Mesendoderm (in vitro differentiated cells): ENCODE measurements around the gene FRMD7. TPM values are rescaled to one million over a fixed set of nuclear protein-coding genes. Genes with fewer than 3 reads are reported as not detected.

ENCODE experiments used
- DNase-seq: peaks from one replicate; pipeline ENCODE4 v3.0.0; 2013
- H2AK5ac ChIP-seq: 2 replicates; pipeline ENCODE4 v1.6.1; 2013; ENCODE audit warnings: low read length, inconsistent platforms
- H2BK120ac ChIP-seq: 2 replicates; pipeline ENCODE4 v1.6.1; 2013; ENCODE audit warnings: low read depth, mild to moderate bottlenecking, low read length, moderate library complexity, mixed read lengths
- H2BK15ac ChIP-seq: replicated peaks from 2 replicates; pipeline ENCODE4 v1.6.1; 2013; ENCODE audit warnings: low read depth, mild to moderate bottlenecking, moderate library complexity
- H2BK5ac ChIP-seq: 2 replicates; pipeline ENCODE4 v1.6.1; 2013; ENCODE audit warnings: low read length, inconsistent platforms
- H3K18ac ChIP-seq: 2 replicates; pipeline ENCODE4 v1.6.1; 2013; ENCODE audit warnings: mild to moderate bottlenecking, low read length, mixed read lengths
- H3K23ac ChIP-seq: one replicate; pipeline ENCODE4 v1.6.1; 2013; ENCODE audit warnings: low read length
- H3K27ac ChIP-seq: 2 replicates; pipeline ENCODE4 v1.5.1; 2013; ENCODE audit warnings: low read depth, mild to moderate bottlenecking, inconsistent platforms, low read length, moderate library complexity
- H3K27me3 ChIP-seq: 2 replicates; pipeline ENCODE4 v1.6.1; 2013; ENCODE audit warnings: low read length, control low read depth, mild to moderate bottlenecking, inconsistent platforms; ENCODE audit not compliant: insufficient read depth, poor library complexity
- H3K36me3 ChIP-seq: 2 replicates; pipeline ENCODE4 v1.6.1; 2013; ENCODE audit warnings: low read length, inconsistent platforms; ENCODE audit not compliant: control insufficient read depth, insufficient read depth
- H3K4ac ChIP-seq: one replicate; pipeline ENCODE4 v1.6.1; 2013; ENCODE audit warnings: low read depth, mild to moderate bottlenecking, low read length, moderate library complexity
- H3K4me1 ChIP-seq: 2 replicates; pipeline ENCODE4 v1.6.1; 2013; ENCODE audit warnings: low read depth, low read length, inconsistent platforms; ENCODE audit not compliant: control insufficient read depth
- H3K4me2 ChIP-seq: 2 replicates; pipeline ENCODE4 v1.6.1; 2013; ENCODE audit warnings: low read length
- H3K4me3 ChIP-seq: 2 replicates; pipeline ENCODE4 v1.5.1; 2013; ENCODE audit warnings: mild to moderate bottlenecking, low read length
- H3K56ac ChIP-seq: one replicate; pipeline ENCODE4 v1.6.1; 2013; ENCODE audit warnings: low read length
- H3K79me1 ChIP-seq: 2 replicates; pipeline ENCODE4 v1.6.1; 2013; ENCODE audit warnings: low read length, inconsistent platforms
- H3K79me2 ChIP-seq: 2 replicates; pipeline ENCODE4 v1.6.1; 2013; ENCODE audit warnings: mild to moderate bottlenecking, low read length; ENCODE audit not compliant: control insufficient read depth, insufficient read depth
- H3K9ac ChIP-seq: 2 replicates; pipeline ENCODE4 v1.6.1; 2013; ENCODE audit warnings: low read length, inconsistent platforms
- H4K5ac ChIP-seq: one replicate; pipeline ENCODE4 v1.6.1; 2013; ENCODE audit warnings: low read length
- H4K8ac ChIP-seq: one replicate; pipeline ENCODE4 v1.6.1; 2013; ENCODE audit warnings: low read depth, mild to moderate bottlenecking, control low read depth, low read length, moderate library complexity
- WGBS: extraction: QIAGEN DNeasy Blood & Tissue Kit; methylation state at CpG from one replicate; pipeline ENCODE4 v1.1.7; 2013; ENCODE audit warnings: low lambda C conversion rate, missing lambda C conversion rate; ENCODE audit not compliant: insufficient coverage; ENCODE audit errors: extremely low coverage; 5-methylcytosine and 5-hydroxymethylcytosine counted together
- polyA plus RNA-seq, 2 experiments: library from polyadenylated mRNA; stranded (reverse); fragments of 200-250 nt; gene quantifications; one replicate each; pipeline ENCODE4 v1.2.3, GENCODE V29; 2013

Gene FRMD7
- polyA plus RNA-seq (2013, experiment 1 of 2), result 0.06 TPM
- polyA plus RNA-seq (2013, experiment 2 of 2), result 0.01 TPM

- Histone ChIP-seq H4K5ac (no peak within 1 kb of the TSS), H2AK5ac (no peak within 1 kb of the TSS), H3K79me2 (no peaks in the 10 kb centered on the region), H3K4me1 (no peaks in the 10 kb centered on the region), H3K27ac (no peak within 1 kb of the TSS), H3K56ac (no peak within 1 kb of the TSS), H3K9ac (no peak within 1 kb of the TSS), H3K36me3 (no peaks in the 10 kb centered on the region), H3K23ac (no peak within 1 kb of the TSS), H2BK5ac (no peak within 1 kb of the TSS), H4K8ac (no peak within 1 kb of the TSS), H3K18ac (no peak within 1 kb of the TSS), H3K4me2 (no peak within 1 kb of the TSS), H2BK15ac (no peak within 1 kb of the TSS), H3K4me3 (no peak within 1 kb of the TSS), H3K79me1 (no peaks in the 10 kb centered on the region), H3K27me3 (no peaks in the 10 kb centered on the region), H2BK120ac (no peak within 1 kb of the TSS), H3K4ac (no peak within 1 kb of the TSS)
- DNase-seq, result no peak
- no CpG with 5 or more reads among the region's 5 CpGs for WGBS
These were observed at the start of gene FRMD7 for GRCh38 chrX:132127743-132128142. Gene FRMD7 (minus strand): TSS chrX:132128020. CDS start chrX:132127844, 176 bp downstream.

GRCh38 chrX:132173647-132174046, 45.8 kb upstream of the FRMD7 start:
- no peak overlapping the region for H4K5ac ChIP-seq
- H3K18ac ChIP-seq, result no peak overlapping the region
- no peaks in the 10 kb centered on the region for H3K79me2 ChIP-seq
- H2BK5ac ChIP-seq, result no peak overlapping the region
- H3K4me3 ChIP-seq, result no peak overlapping the region
- no peaks in the 10 kb centered on the region for H3K27me3 ChIP-seq
- H2AK5ac ChIP-seq, result no peak overlapping the region
- no peak overlapping the region for H3K56ac ChIP-seq
- no peak overlapping the region for H4K8ac ChIP-seq
- WGBS, result no CpG with 5 or more reads among the region's 1 CpG
- no peak overlapping the region for H3K4ac ChIP-seq
- H3K4me1 ChIP-seq, result no peaks in the 10 kb centered on the region
- no peak overlapping the region for H3K4me2 ChIP-seq
- H3K23ac ChIP-seq, result no peak overlapping the region
- no peak overlapping the region for H3K9ac ChIP-seq
- no peak overlapping the region for H2BK15ac ChIP-seq
- H3K36me3 ChIP-seq, result no peaks in the 10 kb centered on the region
- H2BK120ac ChIP-seq, result no peak overlapping the region
- no peaks in the 10 kb centered on the region for H3K79me1 ChIP-seq
- DNase-seq, result no peak
- no peak overlapping the region for H3K27ac ChIP-seq

- H3K27me3 ChIP-seq, result no peaks in the 10 kb centered on the region
- H3K18ac ChIP-seq, result no peak overlapping the region
- no peak overlapping the region for H2BK5ac ChIP-seq
- no peak overlapping the region for H4K5ac ChIP-seq
- H3K4me3 ChIP-seq, result no peak overlapping the region
- H3K23ac ChIP-seq, result no peak overlapping the region
- H4K8ac ChIP-seq, result no peak overlapping the region
- no peaks in the 10 kb centered on the region for H3K36me3 ChIP-seq
- no peaks in the 10 kb centered on the region for H3K79me2 ChIP-seq
- H3K56ac ChIP-seq, result no peak overlapping the region
- no CpG with 5 or more reads among the region's 3 CpGs for WGBS
- H3K4ac ChIP-seq, result no peak overlapping the region
- DNase-seq, result no peak
- no peak overlapping the region for H2BK15ac ChIP-seq
- H3K9ac ChIP-seq, result no peak overlapping the region
- H3K27ac ChIP-seq, result no peak overlapping the region
- H3K4me2 ChIP-seq, result no peak overlapping the region
- no peak overlapping the region for H2BK120ac ChIP-seq
- no peaks in the 10 kb centered on the region for H3K4me1 ChIP-seq
- no peak overlapping the region for H2AK5ac ChIP-seq
- no peaks in the 10 kb centered on the region for H3K79me1 ChIP-seq
These were observed 44.1 kb upstream of the FRMD7 start for GRCh38 chrX:132171881-132172280.

DNA sequence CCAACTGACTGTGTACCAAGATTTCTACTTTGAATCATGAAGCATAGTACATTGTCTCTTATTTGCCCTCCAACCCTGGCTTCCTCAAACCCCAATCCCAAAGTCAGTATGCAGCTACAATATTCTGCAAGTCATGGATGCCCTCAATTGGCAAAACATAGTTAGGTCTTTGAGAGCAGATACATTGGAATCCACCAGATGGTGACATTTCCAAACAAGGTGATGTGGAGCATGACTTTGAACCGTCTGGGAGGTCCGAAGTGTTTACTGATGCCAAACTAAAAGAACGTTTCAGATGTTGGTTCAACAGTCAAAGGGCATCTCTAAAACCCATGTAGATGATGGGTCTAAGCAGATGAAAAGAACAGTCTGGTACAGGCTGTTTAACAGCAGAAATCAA, 43.7 kb upstream of the FRMD7 start:
- no peak for DNase-seq
- H3K4ac ChIP-seq, result no peak overlapping the region
- WGBS, result no CpG with 5 or more reads among the region's 3 CpGs

DNA sequence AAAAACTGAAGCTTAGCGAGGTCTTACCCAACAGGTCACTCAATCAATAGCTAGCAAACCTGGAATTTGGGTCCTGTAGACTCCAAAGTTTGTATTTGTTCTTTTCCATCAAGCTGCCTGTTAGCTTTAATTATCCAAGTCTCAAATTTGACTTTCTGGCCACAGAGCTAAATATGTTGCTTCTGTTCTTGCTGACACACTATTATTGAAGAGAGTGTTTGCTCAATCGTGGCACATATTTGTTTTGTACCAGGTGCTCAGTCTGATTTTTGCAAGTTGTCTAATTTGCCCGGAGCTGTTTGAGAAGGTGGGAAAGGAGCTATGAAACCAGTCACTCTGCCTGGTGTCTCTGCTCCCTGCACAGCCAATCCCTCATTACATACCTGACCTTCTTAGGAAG, 41.7 kb upstream of the FRMD7 start:
- H3K4me2 ChIP-seq, result no peak overlapping the region
- no peak overlapping the region for H2BK5ac ChIP-seq
- no peak overlapping the region for H3K18ac ChIP-seq
- no CpG with 5 or more reads among the region's 3 CpGs for WGBS
- H2AK5ac ChIP-seq, result no peak overlapping the region
- no peak overlapping the region for H2BK120ac ChIP-seq
- no peaks in the 10 kb centered on the region for H3K36me3 ChIP-seq
- no peak for DNase-seq
- no peak overlapping the region for H3K56ac ChIP-seq
- H3K4me3 ChIP-seq, result no peak overlapping the region
- no peak overlapping the region for H3K9ac ChIP-seq
- H3K4ac ChIP-seq, result no peak overlapping the region
- no peak overlapping the region for H2BK15ac ChIP-seq
- no peak overlapping the region for H3K23ac ChIP-seq
- H3K27me3 ChIP-seq, result no peaks in the 10 kb centered on the region
- no peaks in the 10 kb centered on the region for H3K4me1 ChIP-seq
- H3K79me2 ChIP-seq, result no peaks in the 10 kb centered on the region
- H4K8ac ChIP-seq, result no peak overlapping the region
- H3K79me1 ChIP-seq, result no peaks in the 10 kb centered on the region
- H3K27ac ChIP-seq, result no peak overlapping the region
- no peak overlapping the region for H4K5ac ChIP-seq

More for the DNA sequence above, 43.7 kb upstream of the FRMD7 start:
- Histone ChIP-seq H3K56ac (no peak overlapping the region), H2BK120ac (no peak overlapping the region), H3K79me1 (no peaks in the 10 kb centered on the region), H2AK5ac (no peak overlapping the region), H4K5ac (no peak overlapping the region), H2BK5ac (no peak overlapping the region), H3K27ac (no peak overlapping the region), H3K4me1 (no peaks in the 10 kb centered on the region), H3K27me3 (no peaks in the 10 kb centered on the region), H2BK15ac (no peak overlapping the region), H3K4me3 (no peak overlapping the region), H3K79me2 (no peaks in the 10 kb centered on the region), H3K9ac (no peak overlapping the region), H3K36me3 (no peaks in the 10 kb centered on the region), H4K8ac (no peak overlapping the region), H3K23ac (no peak overlapping the region), H3K18ac (no peak overlapping the region), H3K4me2 (no peak overlapping the region)

- Histone ChIP-seq H4K5ac (no peak overlapping the region), H2BK5ac (no peak overlapping the region)
These were observed 37.8 kb upstream of the FRMD7 start for GRCh38 chrX:132165651-132166050.

More at GRCh38 chrX:132165651-132166050, 37.8 kb upstream of the FRMD7 start:
- Histone ChIP-seq H4K8ac (no peak overlapping the region), H3K4me1 (no peaks in the 10 kb centered on the region), H3K9ac (no peak overlapping the region), H2AK5ac (no peak overlapping the region), H3K36me3 (no peaks in the 10 kb centered on the region), H3K23ac (no peak overlapping the region), H3K4me3 (no peak overlapping the region), H3K27me3 (no peaks in the 10 kb centered on the region), H2BK120ac (no peak overlapping the region), H3K18ac (no peak overlapping the region), H3K79me2 (no peaks in the 10 kb centered on the region), H3K79me1 (no peaks in the 10 kb centered on the region), H3K56ac (no peak overlapping the region), H2BK15ac (no peak overlapping the region), H3K4me2 (no peak overlapping the region), H3K4ac (no peak overlapping the region), H3K27ac (no peak overlapping the region)
- DNase-seq, result no peak
